Measurements from ENCODE around the gene FRMD3.

Gene FRMD3

DNA sequence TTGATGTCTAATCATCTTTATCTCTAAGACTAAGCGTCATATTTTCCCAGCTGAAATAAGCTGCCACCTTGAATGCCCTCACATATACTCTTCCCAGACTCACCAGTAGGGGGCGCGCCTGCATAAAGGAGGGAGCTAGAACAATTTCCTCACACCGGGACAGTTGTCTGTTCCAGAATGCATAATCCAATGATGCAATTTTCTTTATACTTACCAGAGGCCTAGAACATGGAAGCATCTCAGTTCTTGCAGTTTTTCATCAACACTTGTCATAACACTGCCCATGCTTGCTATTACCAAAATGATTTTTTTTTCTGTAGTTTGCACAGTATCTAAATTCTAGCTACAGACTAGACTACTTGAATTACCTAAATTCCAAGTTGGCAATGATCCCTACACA is 203.9 kb downstream of the FRMD3 start:
- DNase-seq (ENCODE audit: low spot score) = peak; percentile 59

DNA sequence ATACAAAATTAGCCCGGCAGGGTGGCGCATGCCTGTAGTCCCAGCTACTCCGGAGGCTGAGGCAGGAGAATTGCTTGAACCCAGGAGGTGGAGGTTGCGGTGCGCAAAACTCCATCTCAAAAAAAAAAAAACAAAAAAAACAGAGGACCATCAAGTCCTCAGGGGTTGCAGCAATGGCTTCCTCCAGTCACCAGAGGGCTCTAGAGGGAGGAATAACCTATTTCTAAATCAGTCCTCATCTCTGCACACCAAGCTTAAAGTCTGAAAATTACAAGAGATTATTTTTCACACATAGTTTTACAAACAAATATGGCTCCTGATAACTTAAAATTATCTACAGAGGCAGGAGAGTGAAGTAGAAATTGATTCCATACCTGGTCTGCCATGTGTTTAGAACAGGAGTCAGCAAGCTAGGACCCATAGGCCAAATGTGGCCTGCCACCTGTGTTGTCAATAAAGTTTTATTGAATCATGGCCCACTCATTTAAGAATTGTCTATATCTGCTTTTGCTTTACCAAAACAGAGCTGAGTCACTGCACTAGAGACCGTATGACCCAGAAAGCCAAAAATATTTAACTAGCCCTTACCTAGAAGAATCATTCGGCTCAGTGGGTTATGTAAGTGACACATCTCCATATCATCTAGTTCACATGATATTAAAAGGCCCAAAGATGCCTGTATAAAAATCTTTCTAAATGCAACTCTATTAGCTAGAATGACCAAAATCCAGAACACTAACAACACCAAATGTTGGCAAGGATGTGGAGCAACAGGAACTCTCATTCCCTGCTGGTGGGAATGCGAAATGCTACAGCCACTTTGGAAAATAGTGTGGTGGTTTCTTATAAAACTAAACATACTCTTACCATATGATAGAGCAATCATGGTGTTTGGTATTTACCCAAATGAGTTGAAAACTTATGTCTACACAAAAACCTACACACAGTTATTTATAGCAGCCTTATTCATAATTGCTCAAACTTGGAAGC is 207.7 kb downstream of the FRMD3 start:
- no peak for DNase-seq (ENCODE audit: low spot score)

DNA sequence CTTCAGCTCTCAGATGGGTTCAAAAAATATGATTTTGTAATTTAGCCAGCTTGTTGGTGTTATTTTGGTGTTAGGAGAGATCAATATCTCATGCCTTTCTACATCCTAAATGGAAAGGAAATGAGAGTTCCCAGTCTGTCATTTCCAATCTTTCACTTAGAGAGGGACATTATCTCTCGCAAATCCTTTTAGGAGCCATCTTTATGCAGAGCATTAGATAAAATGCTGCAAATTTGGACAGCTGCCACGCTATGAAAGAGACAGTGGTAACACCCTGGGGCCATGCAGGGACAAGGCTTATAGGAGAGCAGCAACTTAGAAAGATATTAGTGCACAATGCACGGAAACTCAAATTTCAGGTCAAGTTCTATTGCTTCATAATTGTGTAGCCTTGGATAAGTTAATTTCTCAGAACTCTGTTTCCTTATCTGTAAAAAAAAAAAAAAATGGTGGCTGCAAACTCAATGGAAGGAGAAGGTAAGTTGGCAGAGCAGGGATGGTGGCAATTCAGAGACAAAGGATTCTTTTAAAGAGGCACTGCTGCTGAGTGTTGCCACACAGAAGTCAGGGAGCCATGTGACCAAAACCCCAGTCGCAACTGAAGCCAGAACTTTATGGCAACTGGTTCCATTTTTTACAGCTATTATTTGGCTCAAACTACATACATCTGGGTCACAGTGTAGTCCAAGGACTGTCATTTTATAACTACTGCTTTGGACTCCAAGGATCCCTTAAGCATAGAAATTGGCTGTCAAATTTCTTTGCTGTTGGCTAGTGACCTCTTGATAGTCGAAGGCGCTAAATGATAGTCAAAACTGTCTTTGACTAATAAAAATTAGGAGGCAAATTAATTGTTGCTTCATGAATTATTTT is 210.2 kb downstream of the FRMD3 start:
- no peak for DNase-seq (ENCODE audit: low spot score)

- DNase-seq (ENCODE audit: low spot score) = no peak
Observed at GRCh38 chr9:83327323-83327722, 210.9 kb downstream of the FRMD3 start.

- DNase-seq (ENCODE audit: low spot score) = no peak
Observed at GRCh38 chr9:83323148-83323547, 215.1 kb downstream of the FRMD3 start.

- no peak for DNase-seq (ENCODE audit: low spot score)
Observed at GRCh38 chr9:83322438-83322837, 215.8 kb downstream of the FRMD3 start.

DNA sequence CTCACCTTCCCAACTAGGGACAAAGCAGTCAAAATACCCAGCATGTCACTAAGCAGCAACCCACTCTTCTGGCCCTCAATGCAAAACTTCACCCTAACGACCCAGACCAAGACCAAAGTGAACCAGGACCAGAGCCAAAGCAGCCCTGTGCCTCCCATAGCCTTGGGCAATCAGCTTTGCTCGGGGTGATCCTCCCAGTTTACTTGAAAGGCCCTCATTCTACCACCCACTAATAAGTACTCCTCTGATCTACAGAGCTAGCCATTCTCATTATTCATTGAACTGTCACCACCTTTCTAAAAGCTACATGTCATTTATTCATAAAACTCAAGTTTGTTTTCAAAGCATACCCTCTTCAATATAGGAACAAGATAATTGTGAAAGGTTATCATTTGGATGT is 221.0 kb downstream of the FRMD3 start:
- DNase-seq (ENCODE audit: low spot score) = no peak

DNA sequence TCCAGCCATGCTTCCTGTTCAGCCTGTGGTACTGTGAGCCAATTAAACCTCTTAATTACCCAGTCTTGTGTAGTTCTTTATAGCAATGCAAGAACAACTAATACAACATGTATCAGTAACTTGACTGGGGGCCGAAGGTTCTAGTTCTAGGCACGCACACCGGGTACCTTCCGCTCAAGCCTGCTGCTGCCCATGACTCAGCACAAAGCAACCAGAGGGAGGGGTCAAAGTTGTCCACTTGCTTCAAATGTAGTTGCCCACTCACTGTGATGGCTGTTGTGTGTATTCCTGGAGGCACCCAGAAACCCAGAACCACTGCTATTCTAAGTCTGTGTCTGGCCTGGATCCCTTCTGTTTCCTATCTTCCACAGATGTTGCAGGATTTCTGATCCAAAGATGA is 222.6 kb downstream of the FRMD3 start:
- DNase-seq (ENCODE audit: low spot score) = no peak

- DNase-seq (ENCODE audit: low spot score) = no peak
Observed at GRCh38 chr9:83313781-83314180, 224.4 kb downstream of the FRMD3 start.

DNA sequence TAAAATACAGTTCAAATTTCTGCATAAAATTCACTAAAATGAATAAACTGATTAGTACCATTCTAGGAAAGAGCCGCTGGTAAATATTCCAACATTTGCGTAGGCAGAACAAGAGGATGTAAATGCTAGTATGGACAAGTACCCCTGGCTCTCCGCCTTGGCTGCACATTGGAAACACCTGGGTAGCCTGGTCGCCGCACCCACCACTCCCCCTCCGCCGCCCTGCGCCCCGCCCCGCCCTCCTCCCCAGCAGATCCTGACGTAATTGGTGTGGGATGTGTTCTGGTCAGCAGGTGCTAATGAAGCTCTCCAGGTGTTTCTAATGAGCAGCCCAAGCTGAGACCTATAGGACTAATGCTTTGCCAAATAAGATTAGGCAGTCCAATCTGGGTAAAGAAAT is 225.7 kb downstream of the FRMD3 start:
- no peak for DNase-seq (ENCODE audit: low spot score)

GRCh38 chr9:83307066-83307724 is 231.0 kb downstream of the FRMD3 start:
- DNase-seq (ENCODE audit: low spot score) = no peak

- DNase-seq (ENCODE audit: low spot score) = no peak
Observed at GRCh38 chr9:83304686-83305085, 233.5 kb downstream of the FRMD3 start.

DNA sequence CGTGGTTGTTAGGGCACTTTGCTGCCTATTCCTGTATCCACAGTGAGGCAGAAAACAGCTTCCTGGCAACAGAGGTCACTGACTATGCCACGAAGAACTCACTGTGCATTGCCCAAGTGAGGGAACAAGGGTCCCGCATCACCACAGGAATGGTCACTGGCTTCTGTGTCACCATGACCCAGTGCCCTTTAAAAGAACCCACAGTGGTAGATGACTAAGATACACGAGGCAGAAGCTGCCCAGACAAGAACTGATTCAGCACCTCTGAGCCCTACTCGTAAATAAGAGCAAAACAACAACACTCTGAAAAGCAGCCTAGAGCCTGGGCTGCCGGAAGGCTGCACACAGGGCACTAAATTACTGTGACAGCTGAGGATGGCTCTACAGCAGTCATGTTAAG is 238.6 kb downstream of the FRMD3 start:
- peak; percentile 37 for DNase-seq (ENCODE audit: low spot score)

GRCh38 chr9:83299094-83299493 is 239.1 kb downstream of the FRMD3 start:
- DNase-seq (ENCODE audit: low spot score) = no peak

DNA sequence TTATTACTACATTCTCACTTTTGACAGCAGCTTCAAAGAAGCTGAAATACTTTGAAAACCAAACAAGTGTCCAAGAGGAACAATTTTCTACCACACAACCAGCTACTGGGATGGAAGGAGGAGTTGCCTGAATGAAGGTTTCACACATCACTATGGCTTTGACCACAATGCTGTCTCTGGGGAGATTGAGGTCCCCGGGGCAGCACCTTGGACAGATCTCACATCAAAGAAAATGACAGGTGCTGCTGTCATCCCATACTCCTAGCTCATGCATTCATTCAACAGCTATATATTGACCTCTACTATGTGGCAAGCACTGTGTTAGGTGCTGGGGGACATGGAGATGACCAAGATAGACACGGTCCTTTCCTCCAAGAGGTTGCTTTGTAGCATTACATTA is 242.1 kb downstream of the FRMD3 start:
- DNase-seq (ENCODE audit: low spot score) = no peak

DNA sequence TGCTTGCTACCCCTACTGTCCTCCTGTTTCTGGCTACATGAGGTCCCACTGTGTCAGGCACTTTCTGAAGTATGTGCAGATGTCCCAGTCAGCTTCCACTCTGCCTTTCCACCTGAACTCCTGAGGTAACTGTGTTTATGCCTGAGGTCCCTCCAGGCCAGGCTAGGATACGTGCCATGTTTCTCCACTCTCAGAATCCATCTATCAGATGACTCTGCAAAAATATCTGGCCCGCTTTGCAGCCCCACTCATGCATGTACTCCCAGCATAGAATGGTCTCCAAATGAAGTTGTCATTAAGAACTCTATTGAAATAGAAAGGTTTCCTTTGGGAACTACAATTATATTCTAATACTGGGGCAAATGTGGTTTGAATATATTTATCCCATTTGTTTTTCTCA is 243.4 kb downstream of the FRMD3 start:
- DNase-seq (ENCODE audit: low spot score) = no peak

GRCh38 chr9:83291196-83291595 is 247.0 kb downstream of the FRMD3 start:
- no peak for DNase-seq (ENCODE audit: low spot score)

- no peak for DNase-seq (ENCODE audit: low spot score)
Observed at GRCh38 chr9:83290692-83291091, 247.5 kb downstream of the FRMD3 start.

GRCh38 chr9:83287021-83287420 is 251.2 kb downstream of the FRMD3 start:
- no peak for DNase-seq (ENCODE audit: low spot score)

DNA sequence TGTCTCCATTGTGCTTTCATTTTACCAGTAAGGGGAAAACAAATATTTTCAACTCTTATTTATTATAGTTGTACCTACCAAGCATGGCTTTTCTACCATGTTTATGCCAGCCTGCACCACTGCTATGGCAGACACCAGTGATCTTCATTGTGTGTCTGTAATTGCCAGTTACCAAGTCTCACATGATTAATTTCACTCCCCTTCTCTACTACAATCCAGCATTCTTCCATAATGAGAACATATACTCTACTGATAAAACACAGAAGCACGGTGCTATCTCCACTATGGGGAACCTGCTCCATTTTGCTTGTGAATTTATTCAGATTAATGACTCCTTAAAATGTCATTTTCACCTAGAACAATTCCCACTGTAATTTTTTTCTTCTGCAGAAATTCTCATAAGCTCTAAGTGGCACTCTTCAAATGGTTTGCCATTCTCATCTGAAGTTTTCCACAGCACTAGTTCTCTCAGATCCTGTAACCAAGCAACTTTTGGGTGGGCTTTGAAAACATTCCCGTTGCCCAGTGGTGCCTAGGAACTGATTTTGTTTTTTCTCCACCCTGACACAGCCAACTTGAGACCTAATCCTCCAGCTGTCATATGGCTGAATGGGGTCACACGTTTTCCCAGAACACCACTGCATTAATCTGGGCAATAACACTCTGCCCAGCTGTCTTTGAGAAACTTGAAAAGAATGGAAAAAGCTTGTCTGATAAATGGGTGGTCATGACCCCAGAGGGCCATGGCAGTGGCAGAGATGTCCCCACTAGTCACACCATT is 252.6 kb downstream of the FRMD3 start:
- no peak for DNase-seq (ENCODE audit: low spot score)

DNA sequence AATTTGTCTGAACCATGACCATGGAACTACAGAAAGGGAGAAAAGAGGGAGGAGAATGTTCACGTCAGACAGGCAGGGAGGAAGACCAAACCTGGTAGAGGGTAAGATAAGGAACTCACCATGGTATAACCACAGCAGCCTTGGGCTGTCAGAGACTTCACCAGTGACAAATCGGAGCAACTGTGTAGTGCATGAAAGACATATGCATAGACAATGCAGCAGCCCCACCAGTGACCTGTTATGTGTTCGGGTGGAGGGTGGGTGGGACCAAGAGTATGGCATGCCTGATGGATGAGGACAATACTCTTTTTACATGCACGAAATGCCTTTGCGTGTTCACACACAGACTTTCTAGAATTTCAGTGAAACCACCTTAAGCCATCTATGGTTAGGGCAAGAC is 253.5 kb downstream of the FRMD3 start:
- DNase-seq (ENCODE audit: low spot score) = no peak

DNA sequence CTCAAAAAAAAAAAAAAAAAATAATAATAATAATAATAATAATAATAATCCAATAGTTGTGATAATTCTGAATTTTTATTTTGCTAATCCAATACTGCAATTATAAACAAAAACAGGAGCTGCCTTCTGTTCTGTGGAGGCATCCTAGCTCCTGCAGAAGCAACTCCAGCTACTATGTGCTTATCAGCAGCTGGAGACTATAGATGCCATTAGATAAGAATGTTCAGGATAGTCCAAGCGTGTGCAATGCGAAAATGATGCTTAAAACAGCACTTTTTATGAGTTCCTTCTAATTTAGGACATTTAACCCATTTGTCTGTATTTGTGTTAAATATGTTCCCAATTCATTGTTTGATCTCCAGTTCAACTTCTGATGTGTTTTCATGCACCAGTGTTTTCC is 254.7 kb downstream of the FRMD3 start:
- DNase-seq (ENCODE audit: low spot score) = no peak

Data from LoVo (cell line).